Nephron (organoid): ENCODE measurements around the gene FSTL4.

ENCODE experiments used
- H3K27ac Mint-ChIP-seq, 3 experiments: 2 replicates each; pipeline ENCODE4 v1.8.0; 2020; ENCODE audit warnings: mixed read lengths in 3 of 3, mild to moderate bottlenecking in 2 of 3, moderate library complexity in 1 of 3
- H3K27me3 Mint-ChIP-seq: 2 replicates; pipeline ENCODE4 v1.8.0; 2021; ENCODE audit warnings: low read depth, mild to moderate bottlenecking, moderate library complexity, mixed read lengths
- H3K36me3 Mint-ChIP-seq: 2 replicates; pipeline ENCODE4 v1.8.0; 2020; ENCODE audit warnings: low read depth, mixed read lengths
- H3K4me1 Mint-ChIP-seq: 2 replicates; pipeline ENCODE4 v1.8.0; 2020; ENCODE audit warnings: mixed read lengths
- H3K4me3 Mint-ChIP-seq, 3 experiments: 2 replicates each; pipeline ENCODE4 v1.8.0; 2020; ENCODE audit warnings: mild to moderate bottlenecking in 3 of 3, mixed read lengths in 3 of 3, moderate library complexity in 2 of 3
- H3K9me3 Mint-ChIP-seq: 2 replicates; pipeline ENCODE4 v1.8.0; 2020; ENCODE audit warnings: mixed read lengths
- CTCF ChIP-seq, 3 experiments: fragments of 200-600 bp; sonication (generic); IDR thresholded peaks; one replicate each; pipeline ENCODE4 v1.5.0; 2021; ENCODE audit warnings: antibody characterized with exemption in 3 of 3; ENCODE audit not compliant: unreplicated experiment in 3 of 3

Gene FSTL4

GRCh38 chr5:133272345-133272744 lies 340.0 kb downstream of the FSTL4 start:
- TF ChIP-seq CTCF (IDR thresholded peaks at IDR 0.05; ENCODE audit: unreplicated experiment in 3 of 3), result no peak
- H3K36me3 Mint-ChIP-seq, result no peaks in the 10 kb centered on the region
- H3K4me3 Mint-ChIP-seq, result no peak overlapping the region
- H3K27ac Mint-ChIP-seq, result no peak overlapping the region
- H3K9me3 Mint-ChIP-seq, result no peaks in the 10 kb centered on the region
- H3K27me3 Mint-ChIP-seq, result peaks cover 38% of the 10 kb centered on the region
- H3K4me1 Mint-ChIP-seq, result peaks cover 53% of the 10 kb centered on the region

- no peak for TF ChIP-seq CTCF (IDR thresholded peaks at IDR 0.05; ENCODE audit: unreplicated experiment in 3 of 3)
- Mint-ChIP-seq H3K9me3 (no peaks in the 10 kb centered on the region), H3K27ac (no peak overlapping the region), H3K4me1 (peaks cover 53% of the 10 kb centered on the region), H3K36me3 (no peaks in the 10 kb centered on the region), H3K27me3 (peaks cover 34% of the 10 kb centered on the region), H3K4me3 (no peak overlapping the region)
Observed at GRCh38 chr5:133271606-133272005, 340.7 kb downstream of the FSTL4 start.

- peaks cover 38% of the 10 kb centered on the region for H3K27me3 Mint-ChIP-seq
- no peaks in the 10 kb centered on the region for H3K36me3 Mint-ChIP-seq
- no peaks in the 10 kb centered on the region for H3K9me3 Mint-ChIP-seq
- peaks cover 53% of the 10 kb centered on the region for H3K4me1 Mint-ChIP-seq
- H3K4me3 Mint-ChIP-seq, result no peak overlapping the region
- H3K27ac Mint-ChIP-seq, result peak overlapping the region in 1 of 3 experiments; percentile 0
- no peak for TF ChIP-seq CTCF (IDR thresholded peaks at IDR 0.05; ENCODE audit: unreplicated experiment in 3 of 3)
Observed at GRCh38 chr5:133269691-133270090, 342.6 kb downstream of the FSTL4 start.

DNA sequence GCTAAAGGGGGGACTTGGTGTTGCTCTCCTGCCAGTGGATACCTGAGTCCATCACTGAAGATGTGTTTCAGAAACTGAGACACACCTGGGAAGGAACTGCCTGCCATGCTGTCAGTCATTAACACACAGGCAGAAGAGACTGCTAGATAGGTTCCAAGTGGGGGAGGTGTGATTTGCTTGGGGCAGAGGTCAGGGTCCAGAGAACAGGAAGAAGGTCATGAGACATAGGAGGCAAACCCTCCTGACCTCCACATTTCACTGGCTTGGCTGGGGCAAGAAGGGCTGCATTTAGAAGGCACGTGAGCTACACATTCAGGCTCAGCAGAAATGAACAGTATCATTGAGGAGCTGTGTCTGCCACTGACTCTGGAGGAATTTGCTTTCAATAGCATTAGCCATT lies 344.7 kb downstream of the FSTL4 start:
- peak overlapping the region in 1 of 3 experiments; percentile 13 for H3K27ac Mint-ChIP-seq
- H3K4me1 Mint-ChIP-seq, result peaks cover 37% of the 10 kb centered on the region
- no peaks in the 10 kb centered on the region for H3K9me3 Mint-ChIP-seq
- no peak overlapping the region for H3K4me3 Mint-ChIP-seq
- TF ChIP-seq CTCF (IDR thresholded peaks at IDR 0.05; ENCODE audit: unreplicated experiment in 3 of 3), result no peak
- no peaks in the 10 kb centered on the region for H3K36me3 Mint-ChIP-seq
- H3K27me3 Mint-ChIP-seq, result peaks cover 53% of the 10 kb centered on the region

GRCh38 chr5:133266966-133267365 lies 345.4 kb downstream of the FSTL4 start:
- no peak overlapping the region for H3K27ac Mint-ChIP-seq
- H3K27me3 Mint-ChIP-seq, result peaks cover 55% of the 10 kb centered on the region
- no peak overlapping the region for H3K4me3 Mint-ChIP-seq
- H3K4me1 Mint-ChIP-seq, result peaks cover 30% of the 10 kb centered on the region
- H3K36me3 Mint-ChIP-seq, result no peaks in the 10 kb centered on the region
- no peak for TF ChIP-seq CTCF (IDR thresholded peaks at IDR 0.05; ENCODE audit: unreplicated experiment in 3 of 3)
- no peaks in the 10 kb centered on the region for H3K9me3 Mint-ChIP-seq

DNA sequence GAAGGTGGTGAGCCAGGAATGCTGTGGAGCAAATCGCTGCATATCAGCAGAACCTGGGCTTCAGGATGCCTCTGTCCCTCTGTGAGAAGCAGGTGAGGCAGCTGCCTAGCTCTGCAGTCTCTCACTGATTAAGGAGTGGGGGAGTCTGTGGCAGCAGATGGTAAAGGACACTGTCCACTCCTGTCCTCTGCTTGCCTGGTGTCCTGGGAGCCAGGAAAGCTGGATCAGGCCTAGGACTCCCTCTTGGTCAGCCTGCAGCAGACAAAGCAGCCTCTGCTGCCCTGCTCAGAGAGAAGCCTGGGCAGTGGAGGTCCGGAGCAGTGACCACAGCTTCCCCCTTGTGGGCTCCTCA lies 345.8 kb downstream of the FSTL4 start:
- H3K9me3 Mint-ChIP-seq, result no peaks in the 10 kb centered on the region
- H3K27me3 Mint-ChIP-seq, result peaks cover 52% of the 10 kb centered on the region
- no peak for TF ChIP-seq CTCF (IDR thresholded peaks at IDR 0.05; ENCODE audit: unreplicated experiment in 3 of 3)
- H3K4me3 Mint-ChIP-seq, result no peak overlapping the region
- no peaks in the 10 kb centered on the region for H3K36me3 Mint-ChIP-seq
- H3K27ac Mint-ChIP-seq, result no peak overlapping the region
- H3K4me1 Mint-ChIP-seq, result peaks cover 26% of the 10 kb centered on the region
